GM12891 (cell line): ENCODE data around the gene ACAD11.

Experiments
- DNase-seq: peaks from one replicate; pipeline ENCODE4 v3.0.0; 2011; ENCODE audit warnings: low spot score; ENCODE audit not compliant: insufficient read length
- FAIRE-seq: peaks from 2 replicates; lab custom pipeline; 2011; peaks lifted over from hg19 to GRCh38; lab: Jason Lieb, UNC
- PAX5 ChIP-seq: IDR thresholded peaks from 2 replicates; pipeline ENCODE4 v1.6.1; 2011; ENCODE audit warnings: low read length, moderate library complexity, mild to moderate bottlenecking; ENCODE audit not compliant: insufficient read depth, severe bottlenecking
- POLR2A ChIP-seq: IDR thresholded peaks from 2 replicates; pipeline ENCODE4 v1.6.1; 2011; ENCODE audit warnings: low read depth, low read length, control low read depth
- POLR2AphosphoS5 ChIP-seq: IDR thresholded peaks from 2 replicates; pipeline ENCODE4 v1.6.1; 2011; ENCODE audit warnings: low read depth, low read length, control low read depth
- POU2F2 ChIP-seq: IDR thresholded peaks from 2 replicates; pipeline ENCODE4 v1.6.1; 2011; ENCODE audit warnings: low read depth, mild to moderate bottlenecking, control low read depth, low read length, moderate library complexity
- SPI1 ChIP-seq: IDR thresholded peaks from 2 replicates; pipeline ENCODE4 v1.6.1; 2011; ENCODE audit warnings: low read depth, low read length, control low read depth
- TAF1 ChIP-seq: IDR thresholded peaks from 2 replicates; pipeline ENCODE4 v1.6.1; 2011; ENCODE audit warnings: low read depth, low read length, control low read depth

The ACAD11 gene

DNA sequence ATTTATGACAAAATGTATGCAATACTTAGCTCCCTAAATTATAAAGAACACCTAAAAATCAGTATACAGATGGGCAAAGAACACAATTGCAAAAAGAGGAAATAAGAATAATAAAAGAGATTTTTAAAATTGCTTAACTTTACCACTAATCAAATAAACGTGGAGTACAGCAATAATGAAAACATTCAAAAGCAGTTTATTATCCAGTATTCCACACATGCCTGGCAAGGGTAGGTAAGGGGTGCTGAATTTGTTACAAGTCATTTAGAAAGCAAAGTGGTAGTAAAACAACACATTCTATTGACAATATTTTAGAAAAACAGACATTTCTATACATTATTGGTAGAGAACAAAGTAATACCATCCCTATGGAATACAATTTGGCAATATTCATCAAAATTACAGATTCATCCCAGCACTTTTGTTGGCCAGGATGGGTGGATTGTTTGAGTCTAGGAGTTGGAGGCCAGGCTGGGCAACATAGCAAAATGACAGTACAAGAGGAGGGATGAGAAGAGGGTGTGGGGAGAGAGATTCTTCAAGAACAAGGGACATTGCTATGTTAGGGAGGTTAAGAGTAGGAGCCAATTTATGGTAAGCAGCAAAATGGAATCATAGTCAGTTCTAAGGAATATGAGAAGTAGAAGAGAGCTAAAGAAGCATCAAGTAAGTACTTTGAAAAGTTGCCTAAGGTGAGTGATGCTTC is 66.2 kb downstream of the ACAD11 start:
- TF ChIP-seq POU2F2 (no peak), PAX5 (no peak), TAF1 (no peak), POLR2AphosphoS5 (no peak), POLR2A (no peak), SPI1 (no peak)
- FAIRE-seq (no peak), DNase-seq (no peak)

GRCh38 chr3:132592216-132592615 is 67.4 kb downstream of the ACAD11 start:
- FAIRE-seq (no peak), DNase-seq (no peak)
- TF ChIP-seq POLR2A (no peak), TAF1 (no peak), POLR2AphosphoS5 (no peak), SPI1 (no peak), POU2F2 (no peak), PAX5 (no peak)

DNA sequence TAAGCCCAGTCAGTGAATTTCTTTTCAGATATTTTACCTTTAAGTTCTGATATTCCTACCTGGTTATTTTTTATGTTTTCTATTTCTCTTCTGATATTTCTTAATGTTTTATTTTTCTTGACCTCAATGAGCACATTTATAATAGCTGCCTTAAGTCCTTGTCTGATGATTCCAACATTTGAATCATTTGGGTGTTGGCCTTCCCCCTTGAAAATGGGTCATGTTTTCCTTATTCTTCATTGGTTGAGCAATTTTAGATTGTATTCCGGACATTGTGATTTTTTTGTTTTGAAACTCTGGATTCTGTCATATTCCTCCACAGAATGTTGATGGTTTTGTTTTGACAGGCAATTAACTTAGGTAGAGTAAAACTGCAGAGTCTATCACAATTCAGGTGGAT is 72.2 kb downstream of the ACAD11 start:
- no peak for TF ChIP-seq PAX5
- no peak for TF ChIP-seq POLR2AphosphoS5
- no peak for TF ChIP-seq SPI1
- TF ChIP-seq POLR2A, result no peak
- TF ChIP-seq TAF1, result no peak
- no peak for TF ChIP-seq POU2F2
- no peak for DNase-seq
- FAIRE-seq, result no peak

GRCh38 chr3:132573797-132574211 is 85.8 kb downstream of the ACAD11 start:
- TF ChIP-seq PAX5, result no peak
- no peak for TF ChIP-seq POLR2A
- TF ChIP-seq POLR2AphosphoS5, result no peak
- no peak for TF ChIP-seq SPI1
- no peak for TF ChIP-seq TAF1
- TF ChIP-seq POU2F2, result no peak
- DNase-seq (no peak), FAIRE-seq (no peak)

DNA sequence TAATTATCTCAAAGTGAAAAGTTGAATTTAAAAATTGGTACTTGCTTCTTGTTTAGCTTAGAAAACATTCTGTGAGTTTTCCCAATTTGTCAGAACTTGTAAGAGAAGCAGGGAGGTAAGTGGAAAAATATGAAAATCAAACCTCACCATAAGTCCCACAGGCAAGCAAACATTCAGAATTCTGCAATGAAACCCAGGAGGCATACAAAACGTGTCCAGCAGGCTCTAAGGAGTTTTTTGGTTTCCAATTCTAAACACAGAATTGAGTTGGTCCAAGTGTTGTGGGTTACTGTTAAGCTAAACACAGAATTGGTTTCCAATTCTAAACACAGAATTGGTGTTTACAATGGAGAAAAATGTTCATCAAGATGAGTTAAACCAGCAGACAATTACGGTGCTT is 89.6 kb downstream of the ACAD11 start:
- TF ChIP-seq SPI1 (no peak), POLR2A (no peak), TAF1 (no peak), POLR2AphosphoS5 (no peak), POU2F2 (no peak), PAX5 (no peak)
- no peak for FAIRE-seq

DNA sequence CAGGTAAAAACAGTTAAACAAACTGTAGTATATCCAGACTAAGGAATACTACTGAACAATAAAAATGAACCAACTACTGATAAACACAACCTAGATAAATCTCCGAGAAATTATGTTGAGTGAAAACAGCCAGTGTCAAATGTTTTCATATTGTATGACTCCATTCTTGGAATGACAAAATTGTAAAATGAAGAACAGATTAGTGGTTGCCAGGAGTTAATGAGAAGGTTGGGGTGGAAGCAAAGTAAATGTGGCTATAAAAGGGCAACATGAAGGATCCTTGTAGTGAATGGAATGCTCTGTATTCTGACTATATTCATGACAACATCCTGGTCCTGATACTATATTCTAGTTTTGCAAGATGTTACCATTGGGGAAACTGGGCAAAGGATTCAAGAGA is 90.0 kb downstream of the ACAD11 start:
- FAIRE-seq (no peak), DNase-seq (no peak)
- TF ChIP-seq POLR2A (no peak), POLR2AphosphoS5 (no peak), TAF1 (no peak), PAX5 (no peak), POU2F2 (no peak), SPI1 (no peak)

More for the DNA sequence above, 89.6 kb downstream of the ACAD11 start:
- DNase-seq, result no peak

- DNase-seq, result no peak
- FAIRE-seq, result peak; percentile 33
- TF ChIP-seq PAX5, result no peak
- TF ChIP-seq POLR2A, result no peak
These were observed 90.5 kb downstream of the ACAD11 start for GRCh38 chr3:132569153-132569552.

- TF ChIP-seq SPI1 (no peak), POU2F2 (no peak), PAX5 (no peak), TAF1 (no peak), POLR2A (no peak), POLR2AphosphoS5 (no peak)
- DNase-seq (no peak), FAIRE-seq (no peak)
These were observed 91.2 kb downstream of the ACAD11 start for GRCh38 chr3:132568422-132568821.

DNA sequence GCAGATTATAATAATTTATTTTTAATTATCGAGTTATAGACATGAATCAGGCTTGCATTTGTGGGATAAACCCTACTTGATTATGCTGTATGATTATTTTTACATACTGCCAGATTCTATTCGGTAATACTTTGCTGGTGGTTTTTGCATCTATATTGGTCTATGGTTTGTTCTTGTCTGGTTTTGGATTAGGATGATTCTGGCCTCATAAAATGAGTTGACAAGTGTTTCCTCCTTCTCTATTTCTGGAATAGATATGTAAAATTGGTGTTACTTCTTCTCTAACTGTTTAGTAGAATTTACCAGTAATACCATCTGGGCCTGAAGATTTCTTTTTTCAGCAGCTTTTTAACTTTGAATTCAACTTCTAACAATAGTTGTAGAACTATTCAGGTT is 95.5 kb downstream of the ACAD11 start:
- no peak for TF ChIP-seq PAX5
- no peak for TF ChIP-seq POLR2AphosphoS5
- TF ChIP-seq TAF1, result no peak
- TF ChIP-seq POLR2A, result no peak
- TF ChIP-seq POU2F2, result no peak
- FAIRE-seq, result no peak

More for the DNA sequence above, 95.5 kb downstream of the ACAD11 start:
- no peak for DNase-seq
